Kidney (tissue), 14 donors: Measurements from ENCODE around the gene PPA1. TPM values are rescaled to one million over a fixed set of nuclear protein-coding genes. Genes with fewer than 3 reads are reported as not detected.

Source experiments
- DNase-seq, 5 donors: peaks; one replicate each; pipeline ENCODE4 v3.0.0-alpha.2; 2013 to 2020
- FAIRE-seq: peaks from 2 replicates; lab custom pipeline; 2012; peaks lifted over from hg19 to GRCh38; lab: Jason Lieb, UNC
- H3K27ac ChIP-seq, 2 donors: one replicate each; pipeline ENCODE4 v1.7.0; 2013; ENCODE audit warnings: low read depth in 2 of 2, low read length in 2 of 2, inconsistent platforms in 1 of 2
- H3K27me3 ChIP-seq: one replicate; pipeline ENCODE4 v1.7.1; 2013; ENCODE audit warnings: low read length, inconsistent platforms; ENCODE audit not compliant: control insufficient read depth, insufficient read depth
- H3K36me3 ChIP-seq, 3 donors: one replicate each; pipeline versions ENCODE4 v1.7.0 to v1.7.1; 2013; ENCODE audit warnings: low read length in 3 of 3, control low read depth in 1 of 3, inconsistent platforms in 1 of 3; ENCODE audit not compliant: insufficient read depth in 3 of 3, control insufficient read depth in 2 of 3
- H3K4me1 ChIP-seq, 3 donors: one replicate each; pipeline versions ENCODE4 v1.7.0 to v1.7.1; 2013; ENCODE audit warnings: low read length in 3 of 3, inconsistent platforms in 1 of 3, low read depth in 1 of 3; ENCODE audit not compliant: control insufficient read depth in 2 of 3, insufficient read depth in 2 of 3
- H3K4me3 ChIP-seq, 3 donors: one replicate each; pipeline versions ENCODE4 v1.7.0 to v1.8.1; 2013; ENCODE audit warnings: low read length in 3 of 3, control low read depth in 1 of 3, inconsistent platforms in 1 of 3
- H3K9ac ChIP-seq, 3 donors: one replicate each; pipeline versions ENCODE4 v1.7.0 to v1.7.1; 2013; ENCODE audit warnings: low read length in 3 of 3, control low read depth in 1 of 3, inconsistent platforms in 1 of 3
- H3K9me3 ChIP-seq, 3 donors: one replicate each; pipeline versions ENCODE4 v1.7.0 to v1.7.1; 2013; ENCODE audit warnings: low read length in 3 of 3, control low read depth in 1 of 3, inconsistent platforms in 1 of 3; ENCODE audit not compliant: control insufficient read depth in 2 of 3, insufficient read depth in 1 of 3
- CTCF ChIP-seq: IDR thresholded peaks from 3 replicates; pipeline ENCODE4 v1.5.1; 2012; ENCODE audit warnings: mild to moderate bottlenecking, moderate library complexity, borderline replicate concordance; ENCODE audit not compliant: insufficient read depth; ENCODE audit errors: extremely low read depth
- intact Hi-C: fragments of 100-400 bp; cut with DNase I; formaldehyde crosslinking; loops from one replicate; pipeline ENCODE4 v1.11.1; 2022
- polyA plus RNA-seq: library from polyadenylated mRNA; stranded (reverse); fragments of 350-450 nt; fragmentation: Illumina TruSeq; extraction: RNeasy Lipid Tissue Mini Kit (QIAGEN cat#74804); gene quantifications from one replicate; pipeline ENCODE4 v1.2.3, GENCODE V29; 2014; ENCODE audit warnings: low read depth, low replicate concordance; ENCODE audit not compliant: insufficient read depth
- total RNA-seq: library from RNA; stranded (reverse); fragmentation: NEBNext Ultra II Directional; extraction: Animal tissue kit (Norgen Biotek cat#: 25700); gene quantifications from one replicate; pipeline ENCODE4 v1.2.1, GENCODE V29; 2021
- donor health status: control.
- donor health status: control.
- donor health status: control.
- donor health status: control.
- donor health status: control.
- donor health status: DM: yes; HTN: yes; CAD: no.
- donor health status: Normal renal cell carcinoma (clear cell type).

The PPA1 gene
- total and polyA plus RNA-seq, 2 donors from 2014 or later, result 116 to 168 TPM

DNA sequence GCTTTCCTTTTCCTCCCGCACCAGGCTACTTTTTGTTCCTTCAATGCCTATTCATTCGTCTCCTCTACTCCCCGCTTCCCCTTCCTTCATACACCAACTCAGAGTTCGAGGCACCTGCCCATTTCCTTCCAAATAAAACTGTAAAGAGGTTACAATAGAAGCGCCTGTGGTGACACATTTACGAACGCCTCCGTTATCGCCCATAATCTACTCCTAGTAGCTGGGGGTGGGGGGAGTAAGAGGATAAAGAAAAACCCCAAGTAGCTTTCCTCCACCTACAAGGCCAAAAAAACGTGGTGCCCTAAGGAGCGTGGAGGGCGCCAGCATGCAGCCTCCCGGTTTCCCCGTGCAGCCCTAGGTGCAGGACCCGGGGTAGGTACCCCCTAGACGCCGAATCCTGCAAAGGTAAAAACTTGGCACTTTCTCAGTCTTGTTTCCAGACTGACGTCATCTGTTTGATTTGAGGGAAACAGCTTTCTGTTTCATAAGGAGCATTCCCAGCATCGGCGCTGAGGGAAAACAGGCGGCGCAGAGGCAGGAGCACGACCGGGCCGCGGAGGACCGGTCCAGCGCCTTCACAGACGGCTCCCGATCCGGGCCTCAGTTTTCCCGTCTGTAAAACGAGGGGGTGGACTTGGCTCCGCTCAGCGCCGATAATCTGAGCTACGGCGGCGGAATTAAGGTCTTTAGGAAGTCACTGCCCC is 922 bp downstream of the PPA1 start:
- Histone ChIP-seq H3K27ac (peak overlapping the region; percentile 66 to 81), H3K4me3 (peak overlapping the region; percentile 66 to 87 (median 68)), H3K36me3 (no peaks in the 10 kb centered on the region), H3K4me1 (peaks cover 0 to 7% (median 7%) of the 10 kb centered on the region in 3 donors), H3K9me3 (no peaks in the 10 kb centered on the region), H3K27me3 (no peaks in the 10 kb centered on the region), H3K9ac (peak overlapping the region; percentile 20 to 87 (median 85))
- FAIRE-seq (no peak), DNase-seq (peak; percentile 43 to 82 (median 76))
- intact Hi-C loops, result no loop called here
- TF ChIP-seq CTCF, result no peak

- no peaks in the 10 kb centered on the region for H3K36me3 ChIP-seq
- peak overlapping the region; percentile 49 to 64 for H3K27ac ChIP-seq
- no peaks in the 10 kb centered on the region for H3K27me3 ChIP-seq
- no peak overlapping the region for H3K9ac ChIP-seq
- intact Hi-C loops, result no loop called here
- DNase-seq, result no peak
- no peak for FAIRE-seq
- peaks cover 0 to 7% (median 7%) of the 10 kb centered on the region in 3 donors for H3K4me1 ChIP-seq
- TF ChIP-seq CTCF, result no peak
- H3K9me3 ChIP-seq, result no peaks in the 10 kb centered on the region
- no peak overlapping the region for H3K4me3 ChIP-seq
Observed at GRCh38 chr10:70228491-70228890, 4.7 kb downstream of the PPA1 start.

- peaks cover 0 to 7% (median 7%) of the 10 kb centered on the region in 3 donors for H3K4me1 ChIP-seq
- no peak for FAIRE-seq
- H3K9me3 ChIP-seq, result no peaks in the 10 kb centered on the region
- intact Hi-C loops, result no loop called here
- no peak for TF ChIP-seq CTCF
- H3K9ac ChIP-seq, result no peak overlapping the region
- no peak overlapping the region for H3K4me3 ChIP-seq
- peak overlapping the region; percentile 49 to 64 for H3K27ac ChIP-seq
- peak in 1 of 5 donors; percentile 57 for DNase-seq
- no peaks in the 10 kb centered on the region for H3K27me3 ChIP-seq
- H3K36me3 ChIP-seq, result no peaks in the 10 kb centered on the region
Observed at GRCh38 chr10:70227548-70228320, 5.5 kb downstream of the PPA1 start.
